ENCODE data around the gene ICAM2. TPM values are rescaled to one million over a fixed set of nuclear protein-coding genes. Genes with fewer than 3 reads are reported as not detected.
"Not testable (repeated sequence)": the region's sequence is repeated elsewhere in the genome, so short reads cannot be mapped to it uniquely, and the experiment has no call there.

The ICAM2 gene
- total RNA-seq, 2 donors from 2014 or later: 9.2 to 9.5 TPM

DNA sequence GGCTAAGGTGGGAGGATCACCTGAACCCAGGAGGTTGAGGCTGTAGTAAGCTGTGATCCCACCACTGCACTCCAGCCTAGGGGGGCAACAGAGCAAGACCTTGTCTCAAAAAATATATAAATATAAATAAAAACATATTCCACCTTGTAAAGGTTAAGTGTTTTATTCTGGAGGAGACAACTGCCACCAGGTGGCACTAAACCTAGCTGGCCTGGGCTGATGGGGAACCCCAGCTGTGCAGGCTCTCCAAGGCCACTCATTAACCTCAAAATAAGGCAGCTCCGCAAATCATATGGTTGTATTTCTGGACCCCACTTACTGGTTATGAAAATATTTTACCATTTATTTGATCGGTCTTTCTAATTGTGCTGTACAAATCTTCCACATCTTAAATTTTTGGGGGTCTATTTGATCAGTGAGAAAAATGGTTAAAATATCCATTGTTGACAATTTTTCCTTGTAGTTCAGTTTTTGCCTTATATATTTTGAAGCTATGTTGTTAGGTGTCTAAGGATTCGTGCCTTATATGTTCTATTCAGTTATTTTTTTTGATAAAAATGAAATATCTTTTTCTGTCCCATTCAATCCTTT lies 8.5 kb upstream of the ICAM2 start:
- H3K27ac ChIP-seq: no peak overlapping the region
- no peak overlapping the region for H3K9ac ChIP-seq (ENCODE audit: low read depth in 2 of 2, low read length in 2 of 2)
- no peaks in the 10 kb centered on the region for H3K36me3 ChIP-seq
- no peaks in the 10 kb centered on the region for H3K27me3 ChIP-seq
- intact Hi-C loops (cut with DNase I): loop anchor here (10.0 kb wide), 1 partner anchor 114 kb away; the partner anchor contains the start of genes CSHL1 and GH1
- peak; percentile 72 for DNase-seq
- H3K4me3 ChIP-seq: no peak overlapping the region
- H3K9me3 ChIP-seq: no peaks in the 10 kb centered on the region
- peaks cover 8% of the 10 kb centered on the region for H3K4me1 ChIP-seq
- TF ChIP-seq, protein P1, sequence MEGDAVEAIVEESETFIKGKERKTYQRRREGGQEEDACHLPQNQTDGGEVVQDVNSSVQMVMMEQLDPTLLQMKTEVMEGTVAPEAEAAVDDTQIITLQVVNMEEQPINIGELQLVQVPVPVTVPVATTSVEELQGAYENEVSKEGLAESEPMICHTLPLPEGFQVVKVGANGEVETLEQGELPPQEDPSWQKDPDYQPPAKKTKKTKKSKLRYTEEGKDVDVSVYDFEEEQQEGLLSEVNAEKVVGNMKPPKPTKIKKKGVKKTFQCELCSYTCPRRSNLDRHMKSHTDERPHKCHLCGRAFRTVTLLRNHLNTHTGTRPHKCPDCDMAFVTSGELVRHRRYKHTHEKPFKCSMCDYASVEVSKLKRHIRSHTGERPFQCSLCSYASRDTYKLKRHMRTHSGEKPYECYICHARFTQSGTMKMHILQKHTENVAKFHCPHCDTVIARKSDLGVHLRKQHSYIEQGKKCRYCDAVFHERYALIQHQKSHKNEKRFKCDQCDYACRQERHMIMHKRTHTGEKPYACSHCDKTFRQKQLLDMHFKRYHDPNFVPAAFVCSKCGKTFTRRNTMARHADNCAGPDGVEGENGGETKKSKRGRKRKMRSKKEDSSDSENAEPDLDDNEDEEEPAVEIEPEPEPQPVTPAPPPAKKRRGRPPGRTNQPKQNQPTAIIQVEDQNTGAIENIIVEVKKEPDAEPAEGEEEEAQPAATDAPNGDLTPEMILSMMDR (IDR thresholded peaks at IDR 0.05): peak; percentile 77

- Histone ChIP-seq H3K27ac (peak overlapping the region; percentile 44), H3K4me3 (no peak overlapping the region), H3K9ac (ENCODE audit: low read depth in 2 of 2, low read length in 2 of 2) (no peak overlapping the region), H3K27me3 (no peaks in the 10 kb centered on the region), H3K36me3 (no peaks in the 10 kb centered on the region), H3K4me1 (peaks cover 8% of the 10 kb centered on the region), H3K9me3 (no peaks in the 10 kb centered on the region)
- DNase-seq: peak; percentile 79
- TF ChIP-seq, protein P1 (IDR thresholded peaks at IDR 0.05): peak; percentile 92
- intact Hi-C loops (cut with DNase I): loop anchor here (2.0 to 10.0 kb wide), 2 partner anchors 109 to 111 kb away; partner anchors contain the start of genes CSHL1 and GH1
These were observed 5.4 kb upstream of the ICAM2 start for GRCh38 chr17:64025732-64026294.

- intact Hi-C loops (cut with DNase I): loop anchor here (10.0 kb wide), 1 partner anchor 110 kb away; the partner anchor contains the start of genes CSHL1 and GH1
- Histone ChIP-seq H3K36me3 (no peaks in the 10 kb centered on the region), H3K4me1 (peaks cover 8% of the 10 kb centered on the region), H3K27me3 (no peaks in the 10 kb centered on the region), H3K4me3 (no peak overlapping the region), H3K9me3 (no peaks in the 10 kb centered on the region), H3K27ac (peak overlapping the region; percentile 44), H3K9ac (ENCODE audit: low read depth in 2 of 2, low read length in 2 of 2) (no peak overlapping the region)
- DNase-seq: peak; percentile 21
- TF ChIP-seq, protein P1 (IDR thresholded peaks at IDR 0.05): no peak
These were observed 4.6 kb upstream of the ICAM2 start for GRCh38 chr17:64024781-64025731.

DNA sequence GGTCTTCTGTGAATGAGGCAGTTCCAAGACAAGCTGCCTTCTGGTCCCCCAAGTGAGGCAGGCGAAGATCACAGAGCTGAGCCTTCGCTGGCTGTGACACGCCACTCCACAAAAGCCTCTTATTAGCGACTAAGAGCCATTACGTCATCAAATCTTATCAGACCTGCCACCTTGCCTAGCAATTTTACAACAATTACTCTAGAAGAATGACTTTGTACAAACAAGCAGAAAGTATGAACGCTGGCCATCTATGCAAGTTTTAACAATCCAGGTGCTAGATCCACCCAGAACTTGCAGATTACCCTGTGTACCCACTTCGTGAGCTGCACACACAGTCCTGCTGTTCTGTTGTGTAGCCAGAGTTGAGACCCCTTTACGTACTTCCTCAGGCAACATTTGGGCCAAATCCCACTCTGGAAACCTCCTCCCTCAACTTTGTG lies 3.8 kb upstream of the ICAM2 start:
- no peak overlapping the region for H3K27ac ChIP-seq
- no peaks in the 10 kb centered on the region for H3K9me3 ChIP-seq
- peak; percentile 15 for DNase-seq
- H3K9ac ChIP-seq (ENCODE audit: low read depth in 2 of 2, low read length in 2 of 2): no peak overlapping the region
- no peaks in the 10 kb centered on the region for H3K27me3 ChIP-seq
- no peaks in the 10 kb centered on the region for H3K36me3 ChIP-seq
- no peak overlapping the region for H3K4me3 ChIP-seq
- TF ChIP-seq, protein P1 (IDR thresholded peaks at IDR 0.05): no peak
- peaks cover 8% of the 10 kb centered on the region for H3K4me1 ChIP-seq
- intact Hi-C loops (cut with DNase I): loop anchor here (10.0 kb wide), 1 partner anchor 109 kb away; the partner anchor contains the start of genes CSHL1 and GH1

DNA sequence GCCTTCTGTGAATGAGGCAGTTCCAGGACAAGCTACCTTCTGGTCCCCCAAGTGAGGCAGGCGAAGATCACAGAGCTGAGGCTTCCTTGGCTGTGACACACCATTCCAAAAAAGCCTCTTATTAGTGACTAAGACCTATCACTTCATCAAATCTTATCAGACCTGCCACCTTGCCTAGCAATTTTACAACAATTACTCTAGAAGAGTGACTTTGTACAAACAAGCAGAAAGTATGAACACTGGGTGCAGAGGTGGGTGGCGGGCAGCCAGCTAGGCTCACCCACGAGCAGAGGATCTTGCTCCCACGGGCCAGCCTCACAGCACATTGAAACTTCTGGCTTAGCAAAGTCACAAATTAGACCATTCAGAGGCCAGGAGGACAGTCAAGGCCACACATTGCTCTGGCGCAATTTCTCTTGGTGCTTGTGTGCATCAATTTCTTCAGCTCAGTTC lies 2.2 kb upstream of the ICAM2 start:
- intact Hi-C loops (cut with DNase I): loop anchor here (10.0 kb wide), 1 partner anchor 108 kb away; the partner anchor contains the start of genes CSHL1 and GH1

GRCh38 chr17:64019551-64019961 lies 877 bp downstream of the ICAM2 start:
- H3K4me1 ChIP-seq; H3K9me3 ChIP-seq; intact Hi-C loops (cut with DNase I); H3K36me3 ChIP-seq; H3K27me3 ChIP-seq: not testable (repeated sequence)
- Histone ChIP-seq H3K27ac (peak overlapping the region; percentile 39), H3K4me3 (peak overlapping the region; percentile 38), H3K9ac (ENCODE audit: low read depth in 2 of 2, low read length in 2 of 2) (peak overlapping the region; percentile 77 to 83)
- DNase-seq: peak; percentile 14

More for the DNA sequence above, 2.2 kb upstream of the ICAM2 start:
- no peaks in the 10 kb centered on the region for H3K36me3 ChIP-seq
- TF ChIP-seq, protein P1 (IDR thresholded peaks at IDR 0.05): no peak
- DNase-seq: peak; percentile 11
- H3K9ac ChIP-seq (ENCODE audit: low read depth in 2 of 2, low read length in 2 of 2): no peak overlapping the region
- H3K27me3 ChIP-seq: no peaks in the 10 kb centered on the region
- no peaks in the 10 kb centered on the region for H3K9me3 ChIP-seq
- H3K4me1 ChIP-seq: peaks cover 8% of the 10 kb centered on the region
- no peak overlapping the region for H3K4me3 ChIP-seq
- H3K27ac ChIP-seq: no peak overlapping the region

Data from colonic mucosa (tissue), 4 donors.